Activated naive CD4-positive, alpha-beta T cell treated with anti-CD3 and anti-CD28 coated beads, Interleukin-2, amount 50 U/mL, for 24 hours (primary cell): ENCODE data around the gene WNT3.
A peak's percentile ranks its signal among the peaks of the same experiment; 100 is the strongest.

Experiments
- H3K27ac Mint-ChIP-seq: one replicate; pipeline ENCODE4 v1.8.0; 2021; ENCODE audit warnings: mild to moderate bottlenecking, mixed read lengths
- H3K27me3 Mint-ChIP-seq: one replicate; pipeline ENCODE4 v1.8.0; 2021; ENCODE audit warnings: mixed read lengths
- H3K36me3 Mint-ChIP-seq: one replicate; pipeline ENCODE4 v1.8.0; 2021; ENCODE audit warnings: mixed read lengths
- H3K4me1 Mint-ChIP-seq: one replicate; pipeline ENCODE4 v1.8.0; 2021; ENCODE audit warnings: mixed read lengths
- H3K4me3 Mint-ChIP-seq: one replicate; pipeline ENCODE4 v1.8.0; 2021; ENCODE audit warnings: mild to moderate bottlenecking, mixed read lengths
- H3K9me3 Mint-ChIP-seq: one replicate; pipeline ENCODE4 v1.8.0; 2021; ENCODE audit warnings: mixed read lengths

WNT3 gene

DNA sequence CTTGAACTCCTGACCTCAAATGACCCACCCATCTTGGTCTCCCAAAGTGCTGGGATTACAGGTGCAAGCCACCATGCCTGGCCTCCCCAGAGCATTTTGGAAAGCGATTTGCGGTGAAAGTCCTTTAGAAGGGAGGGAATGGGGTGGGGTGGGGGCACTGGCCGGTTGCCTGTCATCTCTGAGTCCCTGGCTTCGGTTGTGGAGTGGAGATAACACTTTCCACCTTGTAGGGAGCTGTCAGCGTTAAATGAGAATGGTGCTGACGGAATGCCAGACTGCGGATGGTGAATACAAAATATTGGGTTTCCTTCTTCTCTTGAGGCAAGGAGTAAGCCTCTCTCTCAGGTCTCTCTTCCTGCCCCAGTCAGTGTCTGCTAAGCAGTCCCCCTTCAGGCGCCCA, 5.2 kb upstream of the WNT3 start:
- Mint-ChIP-seq H3K4me1 (no peaks in the 10 kb centered on the region), H3K27me3 (peaks cover 25% of the 10 kb centered on the region), H3K36me3 (no peaks in the 10 kb centered on the region), H3K27ac (no peak overlapping the region), H3K4me3 (no peak overlapping the region), H3K9me3 (no peaks in the 10 kb centered on the region)

DNA sequence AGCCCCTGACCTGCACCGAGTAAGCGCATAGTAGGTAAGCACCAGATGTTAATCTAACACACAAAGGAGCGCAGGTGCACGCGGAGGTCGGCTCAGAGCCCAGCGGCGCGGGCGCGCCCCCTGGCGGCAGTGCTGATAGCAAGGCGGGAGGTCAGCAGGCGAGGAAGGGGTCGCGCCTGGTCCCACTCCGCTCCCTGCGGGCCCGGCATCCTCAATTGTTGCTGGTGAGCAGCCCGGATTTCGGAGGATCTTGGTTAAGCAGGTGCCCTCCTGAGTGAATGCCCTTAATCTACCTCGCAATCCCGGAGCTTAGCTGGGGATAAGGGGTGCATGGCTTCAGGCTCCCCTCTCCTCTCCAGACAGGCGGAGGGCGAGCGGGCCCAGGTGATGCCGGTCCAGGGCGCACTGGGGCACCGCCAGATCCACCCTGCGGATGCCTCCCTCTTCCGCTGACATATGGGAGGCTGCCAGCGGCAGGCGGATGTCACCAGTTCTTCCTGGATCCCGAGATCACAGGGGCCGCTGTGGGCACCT, 4.0 kb upstream of the WNT3 start:
- Mint-ChIP-seq H3K4me1 (peaks cover 7% of the 10 kb centered on the region), H3K36me3 (no peaks in the 10 kb centered on the region), H3K4me3 (no peak overlapping the region), H3K27ac (no peak overlapping the region), H3K27me3 (peaks cover 32% of the 10 kb centered on the region), H3K9me3 (no peaks in the 10 kb centered on the region)

- no peaks in the 10 kb centered on the region for H3K36me3 Mint-ChIP-seq
- peaks cover 10% of the 10 kb centered on the region for H3K4me1 Mint-ChIP-seq
- no peak overlapping the region for H3K27ac Mint-ChIP-seq
- peaks cover 37% of the 10 kb centered on the region for H3K27me3 Mint-ChIP-seq
- no peaks in the 10 kb centered on the region for H3K9me3 Mint-ChIP-seq
- H3K4me3 Mint-ChIP-seq: no peak overlapping the region
Observed at GRCh38 chr17:46821482-46822387, 3.2 kb upstream of the WNT3 start.

DNA sequence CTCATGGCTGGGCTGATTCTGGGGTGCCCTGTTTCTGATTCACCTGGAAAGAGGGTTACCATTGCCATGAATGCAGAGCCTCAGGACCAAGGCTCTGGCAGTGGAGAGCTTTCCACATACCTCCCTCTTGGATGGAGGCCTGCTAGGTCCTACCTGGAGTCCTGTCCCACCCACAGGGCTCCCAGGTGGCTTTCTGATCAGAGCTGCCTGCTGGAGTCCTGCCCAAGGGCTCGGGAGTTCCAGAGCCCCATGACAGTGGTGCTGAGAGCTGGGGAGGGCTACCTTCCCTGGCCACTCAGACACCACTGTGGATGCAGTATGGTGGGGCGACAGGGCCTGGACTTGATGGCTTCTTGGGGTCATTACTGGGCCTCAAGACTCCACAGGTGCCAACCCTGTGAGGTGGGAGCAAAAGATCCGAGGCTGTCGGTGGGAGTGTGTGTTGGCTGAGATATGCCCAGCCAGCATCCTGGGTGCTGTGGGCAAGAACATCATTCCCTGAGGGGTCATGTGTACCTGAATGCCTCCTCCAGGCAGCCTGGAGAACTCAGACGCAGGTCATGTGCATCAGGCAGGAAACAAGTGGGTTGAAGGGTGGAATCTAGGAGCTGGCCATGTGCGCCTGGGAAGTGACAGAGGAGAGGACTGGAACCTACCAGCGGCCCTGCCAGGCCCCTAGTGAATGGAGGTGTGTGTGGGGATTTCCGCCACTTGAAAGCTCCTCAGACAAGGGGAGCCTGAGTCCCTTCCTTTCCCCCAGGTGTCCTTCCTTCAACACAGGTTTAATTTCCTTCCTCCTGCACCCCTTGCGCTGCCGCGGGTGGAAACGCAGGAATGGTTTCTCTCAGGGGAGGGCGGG, 2.3 kb upstream of the WNT3 start:
- Mint-ChIP-seq H3K27ac (no peak overlapping the region), H3K4me1 (peaks cover 10% of the 10 kb centered on the region), H3K4me3 (no peak overlapping the region), H3K9me3 (no peaks in the 10 kb centered on the region), H3K27me3 (peaks cover 45% of the 10 kb centered on the region), H3K36me3 (no peaks in the 10 kb centered on the region)

GRCh38 chr17:46819906-46820351, 1.4 kb upstream of the WNT3 start:
- Mint-ChIP-seq H3K4me3 (peak overlapping the region; percentile 78), H3K4me1 (peaks cover 10% of the 10 kb centered on the region), H3K9me3 (no peaks in the 10 kb centered on the region)

DNA sequence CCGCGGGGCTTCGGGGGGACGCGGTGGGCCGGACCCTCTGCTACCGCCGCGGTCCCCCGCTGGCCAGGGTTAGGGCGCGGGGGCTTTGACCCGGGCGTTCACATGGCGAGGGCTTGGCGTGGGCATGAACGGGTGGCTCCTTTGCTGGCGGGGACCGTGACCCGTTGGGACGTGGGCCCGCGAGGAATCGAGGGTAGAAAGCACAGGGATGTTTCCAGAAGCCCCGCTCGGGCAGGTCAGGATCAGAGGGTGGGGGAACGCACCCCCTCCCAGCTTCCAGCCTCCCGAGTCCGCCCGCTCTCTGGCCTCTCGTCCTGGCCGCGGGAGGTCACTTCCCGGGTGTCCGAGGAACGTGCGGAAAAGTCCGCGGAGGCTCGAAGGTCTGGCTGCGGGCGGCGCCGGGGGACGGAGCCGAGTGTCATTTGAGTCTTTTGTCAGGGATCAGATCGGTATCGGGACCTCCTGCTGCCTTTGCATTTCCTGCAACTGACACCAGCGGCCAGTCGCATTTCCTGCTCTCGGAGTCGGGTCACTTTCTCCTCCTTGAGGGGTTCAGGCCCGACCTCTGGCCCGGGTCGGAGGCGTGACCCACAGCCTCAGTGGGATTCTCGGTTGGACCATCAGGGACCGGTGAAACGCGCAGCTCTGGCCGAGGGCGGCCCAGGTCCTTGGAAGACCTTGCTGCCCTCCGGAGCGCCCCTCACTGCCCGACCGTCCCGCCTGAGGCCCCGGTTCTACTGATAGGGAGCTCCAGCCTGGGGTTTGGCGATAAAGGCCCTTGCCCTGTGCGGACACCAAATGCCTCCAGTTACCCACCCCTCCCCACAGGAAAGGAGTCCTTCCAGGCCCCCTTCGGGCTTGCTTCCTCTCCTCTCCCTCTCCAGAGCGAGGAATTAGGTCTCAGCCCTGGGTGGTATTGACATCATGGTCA, 702 bp upstream of the WNT3 start:
- Mint-ChIP-seq H3K27ac (no peak overlapping the region), H3K4me3 (peak overlapping the region; percentile 78), H3K36me3 (no peaks in the 10 kb centered on the region), H3K4me1 (peaks cover 10% of the 10 kb centered on the region), H3K27me3 (peaks cover 57% of the 10 kb centered on the region), H3K9me3 (no peaks in the 10 kb centered on the region)

More at GRCh38 chr17:46819906-46820351, 1.4 kb upstream of the WNT3 start:
- Mint-ChIP-seq H3K27ac (no peak overlapping the region), H3K27me3 (peaks cover 52% of the 10 kb centered on the region), H3K36me3 (no peaks in the 10 kb centered on the region)

DNA sequence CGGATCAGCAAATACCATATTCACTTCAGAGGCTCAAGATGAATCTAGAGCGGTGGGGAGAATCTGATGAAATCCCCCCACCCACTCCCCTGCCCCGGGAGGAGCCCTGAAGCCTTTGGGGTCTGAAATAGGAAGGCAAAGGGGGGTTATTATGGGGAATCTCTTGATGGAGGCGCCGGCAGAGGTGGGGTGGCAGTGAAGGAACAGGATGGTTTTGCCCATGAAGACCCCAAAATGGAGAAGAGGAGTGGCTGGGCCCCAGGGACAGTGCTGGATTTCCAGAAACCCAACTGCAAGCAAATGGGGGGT, 637 bp downstream of the WNT3 start:
- no peaks in the 10 kb centered on the region for H3K9me3 Mint-ChIP-seq
- peak overlapping the region; percentile 74 for H3K4me3 Mint-ChIP-seq
- peaks cover 67% of the 10 kb centered on the region for H3K27me3 Mint-ChIP-seq
- peaks cover 10% of the 10 kb centered on the region for H3K4me1 Mint-ChIP-seq
- H3K27ac Mint-ChIP-seq: no peak overlapping the region
- H3K36me3 Mint-ChIP-seq: no peaks in the 10 kb centered on the region

GRCh38 chr17:46817151-46817900, 1.2 kb downstream of the WNT3 start:
- Mint-ChIP-seq H3K4me1 (peaks cover 10% of the 10 kb centered on the region), H3K9me3 (no peaks in the 10 kb centered on the region), H3K36me3 (no peaks in the 10 kb centered on the region), H3K27ac (no peak overlapping the region), H3K27me3 (peaks cover 69% of the 10 kb centered on the region), H3K4me3 (peak overlapping the region; percentile 74)

DNA sequence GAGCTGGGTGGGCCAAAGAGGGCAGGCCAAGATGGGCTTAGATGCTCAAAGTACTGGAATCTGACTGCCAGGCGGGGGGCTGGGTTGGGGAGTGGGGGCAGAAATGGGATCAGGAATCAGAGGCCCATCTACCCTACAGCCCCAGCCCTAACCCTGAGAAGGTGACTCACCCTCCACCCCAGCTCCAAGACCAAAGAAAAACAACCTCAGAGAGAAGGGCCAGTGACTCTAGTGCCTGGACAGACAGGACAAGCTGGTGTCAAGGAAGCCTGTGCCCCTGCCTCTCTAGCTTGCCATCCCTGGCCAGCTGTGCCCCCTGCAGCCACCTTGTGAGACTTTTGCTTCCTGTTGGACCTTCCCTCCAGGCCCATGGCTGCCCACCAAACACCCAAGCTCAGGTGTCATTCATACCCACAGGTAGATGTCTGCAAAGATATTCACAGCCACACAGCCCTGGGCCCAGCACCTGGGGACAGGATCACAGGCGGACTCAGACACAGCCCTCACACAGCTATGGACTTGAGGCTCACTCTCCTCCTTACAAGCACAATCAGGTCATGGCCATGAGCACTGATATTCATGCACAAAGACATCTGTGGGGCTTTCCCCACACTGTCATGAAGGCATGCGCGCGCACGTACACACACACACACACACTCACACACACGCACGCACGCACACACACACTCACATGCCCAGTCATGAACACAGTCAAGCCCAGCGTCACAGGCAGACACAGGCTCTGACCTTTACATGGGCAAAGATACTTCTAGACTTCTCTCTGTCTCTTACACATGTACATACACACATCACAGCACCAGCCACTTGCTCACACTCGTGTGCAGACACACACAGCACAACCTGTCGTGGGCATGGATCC, 2.8 kb downstream of the WNT3 start:
- Mint-ChIP-seq H3K36me3 (no peaks in the 10 kb centered on the region), H3K27ac (no peak overlapping the region), H3K4me3 (no peak overlapping the region), H3K27me3 (peaks cover 61% of the 10 kb centered on the region), H3K9me3 (no peaks in the 10 kb centered on the region), H3K4me1 (peaks cover 10% of the 10 kb centered on the region)

GRCh38 chr17:46814446-46814845, 4.0 kb downstream of the WNT3 start:
- Mint-ChIP-seq H3K27me3 (peaks cover 55% of the 10 kb centered on the region), H3K36me3 (no peaks in the 10 kb centered on the region), H3K4me3 (no peak overlapping the region), H3K9me3 (no peaks in the 10 kb centered on the region), H3K4me1 (peaks cover 10% of the 10 kb centered on the region), H3K27ac (no peak overlapping the region)

DNA sequence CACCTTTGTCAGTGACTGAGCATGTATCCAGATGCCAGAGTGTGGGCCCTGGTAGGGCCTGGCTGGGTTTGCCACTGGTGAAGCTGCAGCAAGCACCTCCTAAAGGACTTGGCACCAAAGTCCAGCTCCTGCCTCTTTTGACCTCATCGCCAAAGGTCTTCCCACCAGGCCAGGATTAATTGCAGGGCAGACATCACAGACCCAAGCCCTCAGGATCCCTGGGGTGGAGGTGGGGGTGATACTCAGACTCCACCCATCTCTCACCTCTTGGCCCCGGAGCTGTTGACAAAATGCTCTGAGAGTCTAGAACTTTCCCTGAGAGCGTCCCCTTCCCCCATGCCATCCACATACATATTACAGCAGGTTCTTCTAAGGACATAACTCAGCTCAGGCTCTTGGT, 4.6 kb downstream of the WNT3 start:
- Mint-ChIP-seq H3K4me1 (peaks cover 10% of the 10 kb centered on the region), H3K4me3 (no peak overlapping the region), H3K27ac (no peak overlapping the region)

GRCh38 chr17:46812624-46813318, 5.7 kb downstream of the WNT3 start:
- Mint-ChIP-seq H3K4me1 (peaks cover 7% of the 10 kb centered on the region), H3K27me3 (peaks cover 49% of the 10 kb centered on the region)

More for the DNA sequence above, 4.6 kb downstream of the WNT3 start:
- Mint-ChIP-seq H3K9me3 (no peaks in the 10 kb centered on the region), H3K27me3 (peaks cover 53% of the 10 kb centered on the region), H3K36me3 (no peaks in the 10 kb centered on the region)

GRCh38 chr17:46811978-46812583, 6.4 kb downstream of the WNT3 start:
- Mint-ChIP-seq H3K9me3 (no peaks in the 10 kb centered on the region), H3K4me1 (peaks cover 1% of the 10 kb centered on the region), H3K27ac (no peak overlapping the region), H3K36me3 (no peaks in the 10 kb centered on the region), H3K4me3 (no peak overlapping the region), H3K27me3 (peaks cover 43% of the 10 kb centered on the region)

More at GRCh38 chr17:46812624-46813318, 5.7 kb downstream of the WNT3 start:
- no peaks in the 10 kb centered on the region for H3K9me3 Mint-ChIP-seq
- H3K36me3 Mint-ChIP-seq: no peaks in the 10 kb centered on the region
- no peak overlapping the region for H3K4me3 Mint-ChIP-seq
- H3K27ac Mint-ChIP-seq: no peak overlapping the region
